Measurements from ENCODE around the gene QRFP. TPM values are rescaled to one million over a fixed set of nuclear protein-coding genes. Genes with fewer than 3 reads are reported as not detected.

Gene QRFP
- total RNA-seq, 1 experiment from 2014 or later = not detected

- Mint-ChIP-seq H3K36me3 (ENCODE audit: insufficient read depth, unreplicated experiment) (no peaks in the 10 kb centered on the region), H3K4me1 (ENCODE audit: low read depth, unreplicated experiment) (no peaks in the 10 kb centered on the region), H3K4me3 (ENCODE audit: low read depth, unreplicated experiment) (no peak overlapping the region), H3K27me3 (ENCODE audit: unreplicated experiment) (peaks cover 64% of the 10 kb centered on the region), H3K27ac (ENCODE audit: unreplicated experiment) (no peak overlapping the region), H3K9me3 (ENCODE audit: low read depth, unreplicated experiment) (no peaks in the 10 kb centered on the region)
- no TSS peak for BruUV-seq (replicated peaks)
- DNase-seq = no peak
- intact Hi-C loops (cut with micrococcal nuclease; ENCODE audit: unreplicated experiment) = no loop called here
- CTCF ChIA-PET = interaction anchor here (0.6 kb wide), 1 partner anchor 28 kb away, joined by 3 read pairs; no protein-coding TSS in a partner anchor
- TF ChIP-seq CTCF (IDR thresholded peaks at IDR 0.05; ENCODE audit: unreplicated experiment) = no peak
These were observed 8.7 kb upstream of the QRFP start for GRCh38 chr9:130905125-130905901.

GRCh38 chr9:130904070-130905044, 7.7 kb upstream of the QRFP start:
- TF ChIP-seq CTCF (IDR thresholded peaks at IDR 0.05; ENCODE audit: unreplicated experiment) = no peak
- CTCF ChIA-PET = interaction anchor here (0.6 kb wide), 2 partner anchors 29 to 407 kb away, joined by 3 read pairs; no protein-coding TSS in a partner anchor
- no peak overlapping the region for H3K4me3 Mint-ChIP-seq (ENCODE audit: low read depth, unreplicated experiment)
- no peaks in the 10 kb centered on the region for H3K36me3 Mint-ChIP-seq (ENCODE audit: insufficient read depth, unreplicated experiment)
- BruUV-seq (replicated peaks) = no TSS peak
- no peaks in the 10 kb centered on the region for H3K4me1 Mint-ChIP-seq (ENCODE audit: low read depth, unreplicated experiment)
- no peaks in the 10 kb centered on the region for H3K9me3 Mint-ChIP-seq (ENCODE audit: low read depth, unreplicated experiment)
- peaks cover 73% of the 10 kb centered on the region for H3K27me3 Mint-ChIP-seq (ENCODE audit: unreplicated experiment)
- no peak for DNase-seq
- H3K27ac Mint-ChIP-seq (ENCODE audit: unreplicated experiment) = no peak overlapping the region
- intact Hi-C loops (cut with micrococcal nuclease; ENCODE audit: unreplicated experiment) = no loop called here

GRCh38 chr9:130903194-130904069, 6.8 kb upstream of the QRFP start:
- H3K36me3 Mint-ChIP-seq (ENCODE audit: insufficient read depth, unreplicated experiment) = no peaks in the 10 kb centered on the region

More at GRCh38 chr9:130903194-130904069, 6.8 kb upstream of the QRFP start:
- peaks cover 74% of the 10 kb centered on the region for H3K27me3 Mint-ChIP-seq (ENCODE audit: unreplicated experiment)
- no peak for DNase-seq
- no peak for TF ChIP-seq CTCF (IDR thresholded peaks at IDR 0.05; ENCODE audit: unreplicated experiment)
- BruUV-seq (replicated peaks) = no TSS peak
- no peaks in the 10 kb centered on the region for H3K4me1 Mint-ChIP-seq (ENCODE audit: low read depth, unreplicated experiment)
- H3K9me3 Mint-ChIP-seq (ENCODE audit: low read depth, unreplicated experiment) = no peaks in the 10 kb centered on the region
- intact Hi-C loops (cut with micrococcal nuclease; ENCODE audit: unreplicated experiment) = no loop called here
- CTCF ChIA-PET = no interaction called here
- no peak overlapping the region for H3K4me3 Mint-ChIP-seq (ENCODE audit: low read depth, unreplicated experiment)
- no peak overlapping the region for H3K27ac Mint-ChIP-seq (ENCODE audit: unreplicated experiment)
